Endothelial cell of umbilical vein (primary cell): ENCODE measurements around the gene RAB3GAP1. TPM values are rescaled to one million over a fixed set of nuclear protein-coding genes. Genes with fewer than 3 reads are reported as not detected.

Source experiments
- BruUV-seq: library from RNA; stranded (reverse); fragments of 400-500 nt; replicated peaks from 2 replicates; lab custom pipeline; 2021; lab: Mats Ljungman, UMichigan
- CTCF ChIA-PET: fragments of 300-600, 350-600 bp; sonication (Branson Sonifier 250); formaldehyde crosslinking; loops from one replicate; lab custom pipeline; 2021; ENCODE audit warnings: antibody characterized with exemption, inconsistent platforms; lab: Charles Lee
- POLR2A ChIA-PET: fragments of 300-600, 350-600 bp; sonication (Branson Sonifier 250); formaldehyde crosslinking; loops from one replicate; lab custom pipeline; 2021; ENCODE audit warnings: antibody characterized with exemption, inconsistent platforms; lab: Charles Lee
- DNase-seq: peaks from one replicate; pipeline ENCODE4 v3.0.0-alpha.2; 2011; ENCODE audit warnings: low read depth, low spot score
- FAIRE-seq: peaks from 2 replicates; lab custom pipeline; 2011; peaks lifted over from hg19 to GRCh38; lab: Jason Lieb, UNC
- H2AFZ ChIP-seq: 2 replicates; pipeline ENCODE4 v1.6.0; 2012; ENCODE audit warnings: low read depth, low read length, control low read depth, inconsistent platforms
- H3K27ac ChIP-seq: 2 replicates; pipeline ENCODE4 v1.5.1; 2011; ENCODE audit warnings: low read depth, mild to moderate bottlenecking, control low read depth, low read length, moderate library complexity; ENCODE audit not compliant: insufficient read depth
- H3K27me3 ChIP-seq, 2 experiments: 2 replicates each; pipeline versions ENCODE4 v1.6.0 to v1.6.1; 2011; ENCODE audit warnings: low read length in 2 of 2, mixed read lengths in 1 of 2; ENCODE audit not compliant: control insufficient read depth in 2 of 2, insufficient read depth in 2 of 2
- H3K36me3 ChIP-seq, 2 experiments: 2 replicates in 1 of 2; 3 replicates in 1 of 2; pipeline ENCODE4 v1.5.1; 2011; ENCODE audit warnings: low read length in 2 of 2, mild to moderate bottlenecking in 1 of 2, moderate library complexity in 1 of 2; ENCODE audit not compliant: control insufficient read depth in 2 of 2, insufficient read depth in 2 of 2; ENCODE audit errors: extremely low read depth in 1 of 2
- H3K4me1 ChIP-seq: 3 replicates; pipeline ENCODE4 v1.5.1; 2011; ENCODE audit warnings: mild to moderate bottlenecking, low read length; ENCODE audit not compliant: control insufficient read depth, insufficient read depth; ENCODE audit errors: extremely low read depth
- H3K4me2 ChIP-seq: 2 replicates; pipeline ENCODE4 v1.6.1; 2011; ENCODE audit warnings: low read length, control low read depth, mixed read lengths; ENCODE audit not compliant: insufficient read depth
- H3K4me3 ChIP-seq, 3 experiments: fragments of 200-600 bp in 1 of 3; sonication (generic), shearing (Covaris generic) in 1 of 3; replicated peaks in 1 of 3; 2 replicates each; pipeline ENCODE4 v1.5.1; 2011 to 2016; ENCODE audit warnings: control low read depth in 3 of 3, low read length in 3 of 3, mild to moderate bottlenecking in 2 of 3, inconsistent platforms in 1 of 3, low read depth in 1 of 3, moderate library complexity in 1 of 3; ENCODE audit not compliant: insufficient read depth in 1 of 3
- H3K79me2 ChIP-seq: 2 replicates; pipeline ENCODE4 v1.6.0; 2012; ENCODE audit warnings: low read length, inconsistent platforms; ENCODE audit not compliant: control insufficient read depth, insufficient read depth
- H3K9ac ChIP-seq: replicated peaks from 2 replicates; pipeline ENCODE3; 2011; ENCODE audit warnings: low read length, control low read depth; ENCODE audit not compliant: insufficient read depth; ENCODE audit errors: extremely low read depth
- H3K9me1 ChIP-seq: replicated peaks from 3 replicates; pipeline ENCODE4 v1.6.0; 2011; ENCODE audit warnings: mild to moderate bottlenecking, low read length; ENCODE audit not compliant: control insufficient read depth, insufficient read depth; ENCODE audit errors: extremely low read depth
- H3K9me3 ChIP-seq: replicated peaks from 2 replicates; pipeline ENCODE4 v1.5.1; 2012; ENCODE audit warnings: low read length, inconsistent platforms; ENCODE audit not compliant: control insufficient read depth, insufficient read depth
- H4K20me1 ChIP-seq: replicated peaks from 2 replicates; pipeline ENCODE3; 2011; ENCODE audit warnings: mild to moderate bottlenecking, low read length; ENCODE audit not compliant: control insufficient read depth, insufficient read depth; ENCODE audit errors: extremely low read depth
- EZH2 ChIP-seq: IDR thresholded peaks from 2 replicates; pipeline ENCODE4 v1.6.1; 2012; ENCODE audit warnings: borderline replicate concordance, low read depth, mild to moderate bottlenecking, moderate library complexity, low read length, inconsistent platforms; ENCODE audit not compliant: severe bottlenecking
- FOS ChIP-seq: IDR thresholded peaks from 2 replicates; pipeline ENCODE4 v1.6.1; 2011; ENCODE audit warnings: mild to moderate bottlenecking, low read length, moderate library complexity, borderline replicate concordance; ENCODE audit not compliant: insufficient read depth
- GATA2 ChIP-seq: IDR thresholded peaks from 2 replicates; pipeline ENCODE4 v1.7.0; 2011; ENCODE audit warnings: low read depth, mild to moderate bottlenecking, moderate library complexity, mixed read lengths, low read length; ENCODE audit not compliant: insufficient read length, insufficient read depth
- JUN ChIP-seq: IDR thresholded peaks from 2 replicates; pipeline ENCODE4 v1.6.1; 2011; ENCODE audit warnings: borderline replicate concordance, low read depth; ENCODE audit not compliant: insufficient read length, insufficient read depth
- MYC ChIP-seq: IDR thresholded peaks from one replicate; pipeline ENCODE4 v1.6.1; 2011; ENCODE audit warnings: mild to moderate bottlenecking, low read depth, low read length
- POLR2A ChIP-seq: IDR thresholded peaks from 2 replicates; pipeline ENCODE4 v1.6.1; 2012; ENCODE audit warnings: low read depth, mild to moderate bottlenecking, control low read depth, low read length
- POLR2AphosphoS5 ChIP-seq: IDR thresholded peaks from 2 replicates; pipeline ENCODE4 v1.6.1; 2012; ENCODE audit warnings: low read depth, mild to moderate bottlenecking, control low read depth, low read length, moderate library complexity; ENCODE audit not compliant: insufficient read depth
- dilution Hi-C: fragments of 300-500 bp; cut with MboI; formaldehyde crosslinking; loops from one replicate; pipeline ENCODE4 v1.15.0; 2019; ENCODE audit warnings: low sequenced_read_pairs; ENCODE audit not compliant: extremely low pct_ligation_motif_present
- intact Hi-C: fragments of 100-400 bp; cut with micrococcal nuclease; formaldehyde crosslinking; loops from one replicate; pipeline ENCODE4 v1.10.0; 2022
- polyA plus RNA-seq, 4 experiments: library from polyadenylated mRNA; depleted of rRNA in 3 of 4; stranded (reverse) in 3 of 4; unstranded in 1 of 4; fragments of >200 nt; gene quantifications; 2 replicates each; pipeline versions ENCODE4 v1.2.1 to v1.2.3, GENCODE V29; 2011 to 2012; ENCODE audit warnings: missing spikeins in 1 of 4
- total RNA-seq: library from RNA; stranded (reverse); gene quantifications from 2 replicates; pipeline ENCODE4 v1.2.3, GENCODE V29; 2021
- TF ChIP-seq, protein P1 (sequence below): IDR thresholded peaks from 2 replicates; pipeline ENCODE4 v1.6.1; 2011; ENCODE audit not compliant: insufficient read depth, insufficient read length
- TF ChIP-seq, protein P2 (sequence below), 2 donors: IDR thresholded peaks; 1 replicate in 1 of 2; 2 replicates in 1 of 2; pipeline ENCODE4 v1.5.1; 2011; ENCODE audit warnings: low read length in 2 of 2, mild to moderate bottlenecking in 2 of 2, moderate library complexity in 2 of 2, control low read depth in 1 of 2, inconsistent platforms in 1 of 2, low read depth in 1 of 2; ENCODE audit not compliant: insufficient read depth in 1 of 2; ENCODE audit errors: extremely low read depth in 1 of 2

Gene RAB3GAP1
- total and polyA plus RNA-seq, 2 donors (not counting 3 experiments of a cell fraction or from before 2014, with no cell fraction given) = 14.9 to 39.5 TPM

DNA sequence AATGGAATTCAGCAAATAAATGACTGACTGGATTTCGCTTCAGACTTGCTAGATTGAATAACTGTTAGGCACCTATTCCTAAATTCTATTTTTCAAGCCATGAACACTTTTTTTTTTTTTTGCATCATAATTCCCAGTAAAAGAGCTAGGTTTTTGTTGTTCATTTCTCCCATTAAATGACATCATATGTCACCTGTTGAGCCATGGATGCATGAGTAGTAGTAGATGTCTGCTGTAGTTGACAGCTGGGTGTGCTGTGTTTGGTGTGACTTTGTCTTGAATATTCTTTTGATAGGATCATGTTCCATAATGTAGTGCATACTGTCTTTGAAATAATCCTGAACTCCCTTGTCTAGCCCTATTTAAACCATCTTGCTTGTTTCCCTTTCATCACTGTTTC, 115.2 kb downstream of the RAB3GAP1 start:
- Histone ChIP-seq H3K9me1 (no peaks in the 10 kb centered on the region), H3K27me3 (no peaks in the 10 kb centered on the region), H2AFZ (no peak overlapping the region), H3K4me3 (no peak overlapping the region), H3K4me2 (no peak overlapping the region), H3K4me1 (no peaks in the 10 kb centered on the region), H3K36me3 (peaks cover 14% of the 10 kb centered on the region in 2 experiments), H3K9me3 (no peaks in the 10 kb centered on the region), H3K9ac (no peak overlapping the region), H3K27ac (no peak overlapping the region), H3K79me2 (no peaks in the 10 kb centered on the region), H4K20me1 (no peaks in the 10 kb centered on the region)
- ChIA-PET CTCF (interaction anchor here (1.5 kb wide), 1 partner anchor 9 kb away, joined by 3 read pairs; no protein-coding TSS in a partner anchor), POLR2A (no interaction called here)
- DNase-seq = no peak
- no TSS peak for BruUV-seq
- TF ChIP-seq POLR2A = no peak
- TF ChIP-seq GATA2 = no peak
- TF ChIP-seq, protein P1, sequence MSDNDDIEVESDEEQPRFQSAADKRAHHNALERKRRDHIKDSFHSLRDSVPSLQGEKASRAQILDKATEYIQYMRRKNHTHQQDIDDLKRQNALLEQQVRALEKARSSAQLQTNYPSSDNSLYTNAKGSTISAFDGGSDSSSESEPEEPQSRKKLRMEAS = no peak
- TF ChIP-seq, protein P2, sequence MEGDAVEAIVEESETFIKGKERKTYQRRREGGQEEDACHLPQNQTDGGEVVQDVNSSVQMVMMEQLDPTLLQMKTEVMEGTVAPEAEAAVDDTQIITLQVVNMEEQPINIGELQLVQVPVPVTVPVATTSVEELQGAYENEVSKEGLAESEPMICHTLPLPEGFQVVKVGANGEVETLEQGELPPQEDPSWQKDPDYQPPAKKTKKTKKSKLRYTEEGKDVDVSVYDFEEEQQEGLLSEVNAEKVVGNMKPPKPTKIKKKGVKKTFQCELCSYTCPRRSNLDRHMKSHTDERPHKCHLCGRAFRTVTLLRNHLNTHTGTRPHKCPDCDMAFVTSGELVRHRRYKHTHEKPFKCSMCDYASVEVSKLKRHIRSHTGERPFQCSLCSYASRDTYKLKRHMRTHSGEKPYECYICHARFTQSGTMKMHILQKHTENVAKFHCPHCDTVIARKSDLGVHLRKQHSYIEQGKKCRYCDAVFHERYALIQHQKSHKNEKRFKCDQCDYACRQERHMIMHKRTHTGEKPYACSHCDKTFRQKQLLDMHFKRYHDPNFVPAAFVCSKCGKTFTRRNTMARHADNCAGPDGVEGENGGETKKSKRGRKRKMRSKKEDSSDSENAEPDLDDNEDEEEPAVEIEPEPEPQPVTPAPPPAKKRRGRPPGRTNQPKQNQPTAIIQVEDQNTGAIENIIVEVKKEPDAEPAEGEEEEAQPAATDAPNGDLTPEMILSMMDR (IDR thresholded peaks at IDR 0.05; ENCODE audit: extremely low read depth in 1 of 2, insufficient read depth in 1 of 2, low read depth in 1 of 2, low read length in 2 of 2) = no peak
- TF ChIP-seq FOS = no peak
- no peak for TF ChIP-seq MYC
- TF ChIP-seq EZH2 = no peak
- TF ChIP-seq POLR2AphosphoS5 = no peak
- no peak for TF ChIP-seq JUN
- dilution Hi-C loops (no loop called here), intact Hi-C loops (loop anchor here (10.0 kb wide), 1 partner anchor 162 kb away; no protein-coding TSS in a partner anchor)
- no peak for FAIRE-seq
